Left ventricle myocardium superior (tissue), 1 donor: ENCODE measurements around the gene GDF9. TPM values are rescaled to one million over a fixed set of nuclear protein-coding genes. Genes with fewer than 3 reads are reported as not detected.
A peak's percentile ranks its signal among the peaks of the same experiment; 100 is the strongest.
"Not testable (repeated sequence)": the region's sequence is repeated elsewhere in the genome, so short reads cannot be mapped to it uniquely, and the experiment has no call there.

ENCODE experiments used
- ATAC-seq: fragments of 200-7000 bp; cut with Tn5 transposase; one replicate; pipeline ENCODE4 v1.9.1; 2020; ENCODE audit warnings: mild to moderate bottlenecking, moderate library complexity
- DNase-seq: peaks from one replicate; pipeline ENCODE4 v3.0.0-alpha.2; 2020
- intact Hi-C: fragments of 100-400 bp; cut with micrococcal nuclease; formaldehyde crosslinking; loops from one replicate; pipeline ENCODE4 v1.11.0; 2022
- total RNA-seq: library from RNA; stranded (reverse); fragmentation: NEBNext Ultra II Directional; extraction: Animal tissue kit (Norgen Biotek cat#: 25700); gene quantifications from one replicate; pipeline ENCODE4 v1.2.1, GENCODE V29; 2021
- donor health status: DM: no; HTN: yes; CAD: no; lungs with severe emphysema.

GDF9 gene
- total RNA-seq, 1 donor from 2014 or later, result 0.30 TPM

DNA sequence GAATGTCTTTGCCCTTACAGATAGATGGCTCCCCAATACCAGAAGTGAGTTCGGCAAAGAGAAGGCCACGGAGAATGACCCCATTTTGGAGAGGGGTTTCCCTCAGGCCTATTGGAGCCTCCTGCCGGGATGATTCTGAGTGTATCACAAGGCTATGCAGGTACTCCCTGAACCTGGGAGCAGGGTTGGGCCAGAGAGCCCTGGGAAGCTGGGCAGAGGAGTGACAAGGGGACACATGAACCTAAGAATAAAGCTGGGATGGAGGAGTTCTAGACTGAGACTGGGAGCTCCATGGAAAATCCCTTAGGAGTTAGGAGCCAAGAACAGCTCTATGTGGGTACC, 7.6 kb upstream of the GDF9 start:
- DNase-seq (no peak), ATAC-seq (no peak)
- intact Hi-C loops, result loop anchor here (10.0 kb wide), 1 partner anchor 81 kb away; no protein-coding TSS in a partner anchor

DNA sequence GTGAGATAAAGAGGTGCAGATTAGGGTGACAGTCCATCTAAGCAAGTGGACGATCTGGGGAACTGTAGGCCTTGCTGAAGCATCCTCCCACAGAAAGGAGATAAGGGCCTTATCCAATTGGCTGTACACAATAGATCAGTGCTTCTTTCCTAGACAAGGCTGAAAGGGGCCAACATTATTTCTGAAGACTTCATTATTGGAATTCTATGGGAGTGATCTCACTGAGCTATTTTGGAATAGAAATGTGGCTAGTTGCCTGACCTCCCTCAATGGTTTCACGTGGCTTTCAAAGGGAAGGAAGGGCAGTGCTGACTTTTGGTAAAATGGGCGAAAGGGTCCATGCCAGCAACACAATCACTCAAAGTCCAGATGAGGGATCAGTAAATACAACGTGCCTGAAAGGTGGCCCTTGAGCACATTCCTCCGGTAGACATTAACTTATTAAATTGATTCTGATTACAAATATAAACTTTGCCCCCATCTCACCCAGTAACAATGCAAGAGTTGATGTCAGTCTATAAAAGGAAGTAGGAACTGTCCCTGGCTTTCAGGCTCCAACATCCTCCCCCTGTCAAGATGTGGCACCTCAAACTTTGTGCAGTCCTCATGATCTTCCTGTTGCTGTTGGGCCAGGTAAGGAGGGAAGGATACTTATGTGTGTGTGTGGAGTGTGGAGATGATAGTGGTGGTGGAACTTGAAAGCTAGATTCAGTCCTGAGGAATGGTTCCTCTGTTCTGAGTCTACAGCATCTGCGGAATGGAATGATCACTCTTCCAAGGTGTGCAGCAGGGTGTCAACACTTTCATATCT, 7.1 kb upstream of the GDF9 start, which contains the start of gene LEAP2:
LEAP2 (plus strand) TSS at position 550 of the 811 bp plus-strand sequence; CDS start at position 577, 27 bp downstream.
- DNase-seq (no peak), ATAC-seq (peak; percentile 43)
- intact Hi-C loops, result loop anchor here (10.0 kb wide), 1 partner anchor 81 kb away; no protein-coding TSS in a partner anchor

- intact Hi-C loops, result loop anchor here (10.0 kb wide), 1 partner anchor 82 kb away; no protein-coding TSS in a partner anchor
- ATAC-seq, result no peak
Measured at GRCh38 chr5:132872788-132873118, 6.5 kb upstream of the GDF9 start.

DNA sequence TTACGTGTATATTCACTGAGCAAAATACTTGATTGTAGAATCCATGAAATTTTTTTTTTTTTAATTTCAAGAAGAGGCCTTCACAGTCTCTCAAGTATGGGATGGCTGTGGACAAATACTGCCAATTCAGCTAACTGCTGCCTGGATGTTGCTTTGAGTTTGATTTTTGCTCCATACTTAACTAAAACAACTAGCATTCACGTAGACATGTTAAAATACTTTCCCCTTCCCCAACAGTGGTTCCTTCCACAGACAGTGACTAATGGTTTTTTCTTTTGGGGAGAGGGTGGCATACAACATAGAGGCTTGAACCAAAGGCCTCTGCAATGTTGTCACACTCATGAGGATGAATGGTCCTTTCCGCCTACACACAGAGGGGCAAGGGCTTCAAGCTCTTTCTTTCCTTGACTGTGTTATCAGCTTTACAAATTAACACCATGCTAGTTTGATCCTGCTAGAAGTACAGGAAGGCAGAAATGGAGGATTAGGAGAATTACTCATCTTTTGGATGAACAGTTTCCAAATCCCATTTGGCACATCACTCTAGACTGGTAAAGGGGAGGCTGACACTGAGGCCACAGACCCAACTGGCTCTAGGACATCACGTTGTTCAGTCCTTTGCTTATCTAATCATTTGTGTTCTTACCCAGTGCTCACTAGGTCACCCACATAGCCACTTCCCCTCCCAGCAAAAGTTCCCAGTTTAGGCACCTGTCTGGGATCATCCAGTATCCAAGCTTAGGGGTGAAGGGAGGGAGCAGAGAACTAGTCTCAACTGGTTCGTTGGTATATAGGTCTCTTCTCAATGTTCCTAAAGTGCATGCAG, 5.4 kb upstream of the GDF9 start:
- intact Hi-C loops, result loop anchor here (10.0 kb wide), 1 partner anchor 83 kb away; no protein-coding TSS in a partner anchor
- DNase-seq (no peak), ATAC-seq (peak; percentile 27)

More at GRCh38 chr5:132872788-132873118, 6.5 kb upstream of the GDF9 start:
- no peak for DNase-seq

DNA sequence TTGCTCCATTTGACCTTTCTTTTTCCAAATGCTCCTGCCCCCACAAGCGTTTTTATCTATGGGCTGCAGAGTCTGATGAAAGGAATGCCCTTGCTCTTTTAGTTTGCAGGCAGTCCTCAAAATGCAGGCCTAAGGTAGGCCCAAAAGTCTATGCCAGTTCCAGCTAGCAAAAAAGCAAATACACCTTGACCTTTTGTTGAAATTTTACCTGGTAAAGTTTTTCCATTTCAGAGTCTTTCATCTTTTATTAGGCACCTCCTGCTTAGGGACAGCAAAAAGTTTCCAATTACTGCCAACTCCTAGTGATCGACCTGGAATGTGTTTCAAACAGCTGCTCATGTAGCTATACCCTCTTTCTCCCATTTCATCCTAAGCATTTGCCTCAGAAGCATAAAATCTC, 4.5 kb upstream of the GDF9 start:
- intact Hi-C loops, result loop anchor here (10.0 kb wide), 1 partner anchor 84 kb away; no protein-coding TSS in a partner anchor
- DNase-seq (no peak), ATAC-seq (no peak)

- no peak for ATAC-seq
- intact Hi-C loops, result no loop called here
- DNase-seq, result no peak
Measured at GRCh38 chr5:132868754-132869153, 2.5 kb upstream of the GDF9 start.

DNA sequence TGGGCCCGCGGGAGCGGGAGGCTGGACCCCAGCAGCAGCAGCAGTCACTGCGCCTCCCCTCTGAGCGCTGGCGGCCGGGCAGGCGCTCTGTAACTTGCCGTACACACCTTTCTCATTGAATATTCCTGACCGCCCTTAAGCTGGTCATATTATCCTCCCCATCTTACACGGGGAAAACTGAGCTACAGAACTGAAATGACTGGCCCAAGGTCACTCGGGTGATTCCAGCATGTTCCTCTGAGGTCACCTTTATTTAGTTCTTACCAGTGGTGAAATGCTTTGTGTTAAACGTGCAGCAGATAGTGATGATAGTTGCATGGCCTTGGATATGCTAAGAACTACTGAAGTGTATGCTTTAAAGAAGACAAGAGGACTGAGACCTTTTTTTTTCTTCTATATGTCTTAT, 780 bp upstream of the GDF9 start:
- intact Hi-C loops, result no loop called here
- ATAC-seq (no peak), DNase-seq (no peak)

GRCh38 chr5:132865668-132866341, 464 bp downstream of the GDF9 start:
- intact Hi-C loops, result no loop called here

DNA sequence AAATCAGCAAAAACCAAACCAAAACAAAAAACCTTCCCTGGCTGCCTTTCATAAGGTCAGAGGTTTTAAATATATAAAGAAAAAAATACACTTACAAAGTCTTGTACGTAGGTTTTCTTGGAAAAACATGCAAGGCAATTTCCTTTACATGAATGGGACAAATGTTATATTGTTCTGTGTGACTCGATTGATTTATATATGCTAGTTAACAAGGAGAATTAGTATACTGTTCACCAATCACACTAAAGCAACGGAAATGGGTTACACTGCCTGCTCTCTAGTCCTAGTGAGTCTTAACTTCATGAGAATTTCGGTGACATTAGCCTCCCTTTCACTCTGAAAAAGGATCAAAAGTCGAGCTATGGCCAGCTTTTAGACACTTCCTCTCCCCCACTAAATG, 5.5 kb downstream of the GDF9 start:
- no peak for ATAC-seq
- intact Hi-C loops, result no loop called here
- DNase-seq, result no peak

More at GRCh38 chr5:132865668-132866341, 464 bp downstream of the GDF9 start:
- DNase-seq (no peak), ATAC-seq (peak; percentile 59)

GRCh38 chr5:132859889-132860437, 6.3 kb downstream of the GDF9 start:
- DNase-seq (no peak), ATAC-seq (no peak)
- intact Hi-C loops, result no loop called here

DNA sequence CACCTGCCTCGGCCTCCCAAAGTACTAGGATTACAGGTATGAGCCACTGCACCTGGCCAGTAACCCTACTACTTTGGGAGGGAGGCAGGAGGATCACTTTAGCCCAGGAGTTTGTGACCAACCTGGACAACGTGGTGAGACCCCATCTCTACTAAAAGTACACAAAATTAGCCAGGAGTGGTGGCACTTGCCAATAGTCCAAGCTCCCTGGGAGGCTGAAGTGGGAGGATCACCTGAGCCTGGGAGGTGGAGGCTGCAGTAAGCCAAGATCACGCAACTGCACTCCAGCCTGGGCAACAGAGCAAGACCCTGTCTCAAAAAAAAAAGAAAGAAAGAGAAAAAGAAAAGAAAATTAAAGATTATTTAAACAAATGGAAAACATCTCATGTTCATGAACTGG, 10.3 kb downstream of the GDF9 start:
- DNase-seq (no peak), ATAC-seq (no peak)
- intact Hi-C loops, result no loop called here

DNA sequence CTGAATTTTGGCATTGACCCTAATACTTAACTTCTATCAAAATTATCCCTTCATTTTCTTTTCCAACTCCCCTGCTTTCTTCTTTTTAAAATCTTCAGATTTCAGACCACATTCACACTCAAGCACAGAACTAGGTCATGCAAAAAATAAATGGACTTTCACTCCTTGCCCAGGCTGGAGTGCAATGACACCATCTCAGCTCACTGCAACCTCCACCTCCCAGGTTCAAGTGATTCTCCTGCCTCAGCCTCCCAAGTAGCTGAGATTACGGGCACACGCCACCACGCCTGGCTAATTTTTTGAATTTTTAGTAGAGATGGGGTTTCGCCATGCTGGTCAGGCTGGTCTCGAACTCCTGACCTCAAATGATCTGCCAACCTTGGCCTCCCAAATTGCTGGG, 11.3 kb downstream of the GDF9 start:
- intact Hi-C loops, ATAC-seq, DNase-seq: not testable (repeated sequence)

GRCh38 chr5:132854301-132854700, 12.0 kb downstream of the GDF9 start:
- intact Hi-C loops, result no loop called here
- DNase-seq (no peak), ATAC-seq (no peak)

GRCh38 chr5:132853790-132854189, 12.5 kb downstream of the GDF9 start:
- intact Hi-C loops, result no loop called here
- ATAC-seq (no peak), DNase-seq (no peak)

GRCh38 chr5:132853323-132853722, 12.9 kb downstream of the GDF9 start:
- intact Hi-C loops, result no loop called here
- DNase-seq, result no peak
- no peak for ATAC-seq

DNA sequence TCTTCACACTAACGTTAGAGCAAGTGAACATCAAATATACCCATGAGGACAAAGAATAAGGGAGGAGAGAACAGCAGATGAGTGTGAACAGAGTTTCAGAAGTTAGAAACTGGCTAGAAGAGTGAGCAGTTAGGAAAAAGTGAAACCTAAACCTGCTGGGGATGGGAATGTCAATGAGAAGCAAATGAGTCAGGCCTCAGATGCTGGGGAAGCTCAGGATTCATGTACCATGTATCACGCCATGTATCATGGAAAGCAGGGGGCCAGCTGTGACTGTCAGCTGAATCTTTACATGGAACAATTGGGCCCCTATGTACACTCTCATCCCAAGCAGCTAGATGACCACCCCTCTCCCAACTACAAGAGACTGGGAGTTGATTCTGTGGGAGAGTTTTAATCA, 16.2 kb downstream of the GDF9 start:
- intact Hi-C loops, result no loop called here
- DNase-seq (no peak), ATAC-seq (no peak)

GRCh38 chr5:132849347-132849746, 16.9 kb downstream of the GDF9 start:
- intact Hi-C loops, result no loop called here

GRCh38 chr5:132848270-132848669, 18.0 kb downstream of the GDF9 start:
- ATAC-seq (no peak), DNase-seq (no peak)
- intact Hi-C loops, result no loop called here

More at GRCh38 chr5:132849347-132849746, 16.9 kb downstream of the GDF9 start:
- ATAC-seq (no peak), DNase-seq (no peak)

GRCh38 chr5:132841305-132841704, 25.0 kb downstream of the GDF9 start:
- ATAC-seq (no peak), DNase-seq (no peak)
- intact Hi-C loops, result no loop called here
